H9 (cell line): ENCODE results near the gene IL1RL2. TPM values are rescaled to one million over a fixed set of nuclear protein-coding genes. Genes with fewer than 3 reads are reported as not detected.

ENCODE experiments used
- DNase-seq: peaks from one replicate; pipeline ENCODE4 v3.0.0-alpha.2; 2017
- H2AFZ ChIP-seq: one replicate; pipeline ENCODE4 v1.6.1; 2013; ENCODE audit warnings: mild to moderate bottlenecking, low read length, control low read depth, moderate library complexity
- H2AK5ac ChIP-seq: 2 replicates; pipeline ENCODE4 v1.6.1; 2013; ENCODE audit warnings: low read length, control low read depth, mixed read lengths; ENCODE audit not compliant: insufficient read length
- H2BK120ac ChIP-seq: one replicate; pipeline ENCODE4 v1.6.1; 2013; ENCODE audit warnings: low read depth, mild to moderate bottlenecking, low read length, control low read depth, inconsistent platforms; ENCODE audit not compliant: poor library complexity, severe bottlenecking
- H2BK12ac ChIP-seq: 2 replicates; pipeline ENCODE4 v1.6.1; 2013; ENCODE audit warnings: low read length, control low read depth, mixed read lengths, low read depth; ENCODE audit not compliant: insufficient read length
- H2BK15ac ChIP-seq: 2 replicates; pipeline ENCODE4 v1.6.1; 2013; ENCODE audit warnings: low read depth, low read length, control low read depth
- H2BK20ac ChIP-seq: one replicate; pipeline ENCODE4 v1.6.1; 2013; ENCODE audit warnings: low read depth, mild to moderate bottlenecking, low read length, control low read depth, inconsistent platforms; ENCODE audit not compliant: poor library complexity, severe bottlenecking
- H2BK5ac ChIP-seq: 2 replicates; pipeline ENCODE4 v1.6.1; 2013; ENCODE audit warnings: low read length, control low read depth, mixed read lengths; ENCODE audit not compliant: insufficient read length
- H3K14ac ChIP-seq: 2 replicates; pipeline ENCODE4 v1.6.1; 2013; ENCODE audit warnings: low read length, control low read depth; ENCODE audit not compliant: insufficient read depth
- H3K18ac ChIP-seq: 2 replicates; pipeline ENCODE4 v1.6.1; 2013; ENCODE audit warnings: low read depth, mild to moderate bottlenecking, mixed read lengths, low read length, control low read depth; ENCODE audit not compliant: insufficient read length
- H3K23ac ChIP-seq: 2 replicates; pipeline ENCODE4 v1.6.1; 2013; ENCODE audit warnings: low read length, control low read depth, mixed read lengths, low read depth; ENCODE audit not compliant: insufficient read length
- H3K23me2 ChIP-seq: 2 replicates; pipeline ENCODE4 v1.6.1; 2013; ENCODE audit warnings: low read depth, mild to moderate bottlenecking, mixed read lengths, low read length, control low read depth; ENCODE audit not compliant: insufficient read length, poor library complexity, severe bottlenecking
- H3K27ac ChIP-seq: 2 replicates; pipeline ENCODE4 v1.5.1; 2013; ENCODE audit warnings: low read length, control low read depth, mixed read lengths, low read depth; ENCODE audit not compliant: insufficient read length
- H3K27me3 ChIP-seq: 2 replicates; pipeline ENCODE4 v1.6.1; 2013; ENCODE audit warnings: low read length, control low read depth, inconsistent platforms; ENCODE audit not compliant: insufficient read depth
- H3K4ac ChIP-seq: 2 replicates; pipeline ENCODE4 v1.6.1; 2013; ENCODE audit warnings: low read depth, mild to moderate bottlenecking, control low read depth, inconsistent platforms, low read length, moderate library complexity
- H3K4me1 ChIP-seq: 2 replicates; pipeline ENCODE4 v1.6.1; 2013; ENCODE audit warnings: low read length, control low read depth, inconsistent platforms; ENCODE audit not compliant: insufficient read depth
- H3K4me2 ChIP-seq: 2 replicates; pipeline ENCODE4 v1.6.1; 2013; ENCODE audit warnings: low read length, control low read depth, mixed read lengths; ENCODE audit not compliant: insufficient read length, insufficient read depth
- H3K56ac ChIP-seq: 2 replicates; pipeline ENCODE4 v1.6.1; 2013; ENCODE audit warnings: low read depth, mild to moderate bottlenecking, mixed read lengths, low read length, control low read depth; ENCODE audit not compliant: insufficient read length
- H3K79me1 ChIP-seq: 2 replicates; pipeline ENCODE4 v1.6.1; 2013; ENCODE audit warnings: low read depth, mild to moderate bottlenecking, moderate library complexity, low read length, control low read depth, inconsistent platforms; ENCODE audit not compliant: insufficient read depth, poor library complexity, severe bottlenecking
- H3K79me2 ChIP-seq: 2 replicates; pipeline ENCODE4 v1.6.1; 2013; ENCODE audit warnings: low read length, control low read depth, inconsistent platforms; ENCODE audit not compliant: insufficient read depth
- H3K9ac ChIP-seq: 2 replicates; pipeline ENCODE4 v1.6.1; 2013; ENCODE audit warnings: low read length, control low read depth, mixed read lengths; ENCODE audit not compliant: insufficient read length; ENCODE audit errors: extremely low read depth
- H3K9me3 ChIP-seq: one replicate; pipeline ENCODE4 v1.6.1; 2013; ENCODE audit warnings: low read depth, low read length, inconsistent platforms; ENCODE audit not compliant: control insufficient read depth
- H3T11ph ChIP-seq: one replicate; pipeline ENCODE4 v1.6.1; 2013; ENCODE audit warnings: mild to moderate bottlenecking, low read length, control low read depth, inconsistent platforms
- H4K20me1 ChIP-seq: one replicate; pipeline ENCODE4 v1.6.1; 2013; ENCODE audit not compliant: control insufficient read depth, insufficient read length, insufficient read depth
- H4K5ac ChIP-seq: 2 replicates; pipeline ENCODE4 v1.6.1; 2013; ENCODE audit warnings: low read depth, mild to moderate bottlenecking, mixed read lengths, low read length, control low read depth; ENCODE audit not compliant: insufficient read length
- H4K8ac ChIP-seq: replicated peaks from 2 replicates; pipeline ENCODE4 v1.6.1; 2013; ENCODE audit warnings: low read length, control low read depth, mixed read lengths, low read depth; ENCODE audit not compliant: insufficient read length
- H4K91ac ChIP-seq: 2 replicates; pipeline ENCODE4 v1.6.1; 2013; ENCODE audit warnings: low read depth, mild to moderate bottlenecking, moderate library complexity, mixed read lengths, low read length, control low read depth; ENCODE audit not compliant: insufficient read length
- H3K27ac Mint-ChIP-seq, 3 experiments: 2 replicates in 2 of 3; 3 replicates in 1 of 3; pipeline ENCODE4 v1.8.0; 2020 to 2021; ENCODE audit warnings: mixed read lengths in 3 of 3, mild to moderate bottlenecking in 1 of 3, moderate library complexity in 1 of 3
- H3K27me3 Mint-ChIP-seq: 2 replicates; pipeline ENCODE4 v1.8.0; 2021; ENCODE audit warnings: low read depth, mild to moderate bottlenecking, moderate library complexity, mixed read lengths
- H3K36me3 Mint-ChIP-seq, 3 experiments: 2 replicates in 2 of 3; 3 replicates in 1 of 3; pipeline ENCODE4 v1.8.0; 2020 to 2021; ENCODE audit warnings: low read depth in 3 of 3, mixed read lengths in 3 of 3; ENCODE audit not compliant: insufficient read depth in 1 of 3
- H3K4me1 Mint-ChIP-seq, 2 experiments: 2 replicates each; pipeline ENCODE4 v1.8.0; 2020; ENCODE audit warnings: mixed read lengths in 2 of 2
- H3K4me3 Mint-ChIP-seq, 2 experiments: 2 replicates in 1 of 2; 3 replicates in 1 of 2; pipeline ENCODE4 v1.8.0; 2020 to 2021; ENCODE audit warnings: mild to moderate bottlenecking in 2 of 2, mixed read lengths in 2 of 2, moderate library complexity in 1 of 2
- H3K9me3 Mint-ChIP-seq, 2 experiments: 2 replicates in 1 of 2; 3 replicates in 1 of 2; pipeline ENCODE4 v1.8.0; 2020; ENCODE audit warnings: mild to moderate bottlenecking in 2 of 2, mixed read lengths in 2 of 2, moderate library complexity in 1 of 2
- CTCF ChIP-seq: fragments of 200-600 bp; sonication (generic); conservative IDR thresholded peaks from 3 replicates; pipeline ENCODE4 v1.8.0; 2021; ENCODE audit warnings: antibody characterized with exemption, mild to moderate bottlenecking
- whole genome bisulfite sequencing: extraction: QIAGEN DNeasy Blood & Tissue Kit; methylation state at CpG from one replicate; pipeline ENCODE4 v1.1.7; 2013; ENCODE audit warnings: missing lambda C conversion rate, low lambda C conversion rate, mixed read lengths; ENCODE audit not compliant: insufficient read length; ENCODE audit errors: extremely low coverage; 5-methylcytosine and 5-hydroxymethylcytosine counted together
- total RNA-seq: library from RNA; stranded (reverse); gene quantifications from 2 replicates; pipeline ENCODE4 v1.2.1, GENCODE V29; 2021

The IL1RL2 gene
- total RNA-seq, 1 experiment from 2014 or later, result not detected

GRCh38 chr2:102268510-102269199 lies 81.8 kb downstream of the IL1RL2 start:
- Histone ChIP-seq H3K18ac (no peak overlapping the region), H3K4me1 (no peaks in the 10 kb centered on the region; the same call in 1 of the 2 replicates), H2BK5ac (no peak overlapping the region), H3K23ac (no peak overlapping the region), H4K5ac (no peak overlapping the region), H3K9me3 (no peaks in the 10 kb centered on the region), H2AK5ac (no peak overlapping the region), H4K20me1 (no peaks in the 10 kb centered on the region), H4K8ac (no peak overlapping the region), H3K23me2 (no peaks in the 10 kb centered on the region), H2AFZ (no peak overlapping the region), H4K91ac (no peak overlapping the region), H3K79me1 (no peaks in the 10 kb centered on the region), H3K27ac (no peak overlapping the region), H2BK120ac (no peak overlapping the region), H3K14ac (no peak overlapping the region; the same call in 1 of the 2 replicates), H3T11ph (no peak overlapping the region), H3K56ac (no peak overlapping the region), H2BK15ac (no peak overlapping the region), H3K79me2 (no peaks in the 10 kb centered on the region), H3K4me2 (no peak overlapping the region), H3K4ac (no peak overlapping the region), H3K9ac (no peak overlapping the region), H3K27me3 (no peaks in the 10 kb centered on the region), H2BK20ac (no peak overlapping the region), H2BK12ac (no peak overlapping the region)
- Mint-ChIP-seq H3K4me1 (peaks cover 2 to 6% of the 10 kb centered on the region in 2 experiments; a peak in 3 of 4 replicates), H3K36me3 (peaks cover 0 to 2% (median 0%) of the 10 kb centered on the region in 3 experiments; a peak in 1 of 7 replicates), H3K27me3 (peaks cover 7% of the 10 kb centered on the region), H3K27ac (no peak overlapping the region), H3K4me3 (no peak overlapping the region; a peak in 1 of 5 replicates), H3K9me3 (no peaks in the 10 kb centered on the region; a peak in 1 of 5 replicates)
- TF ChIP-seq CTCF, result no peak
- no peak for DNase-seq
- WGBS, result no CpG with 5 or more reads among the region's 4 CpGs
